SU-DHL-6 (cell line): ENCODE measurements around the gene MYCBPAP.

Experiments used
- H2AFZ ChIP-seq: fragments of 200-600 bp; sonication (generic); 2 replicates; pipeline ENCODE4 v1.6.1; 2014; ENCODE audit warnings: low read depth, mild to moderate bottlenecking, moderate library complexity, mixed read lengths, antibody characterized with exemption, low read length; ENCODE audit not compliant: severe bottlenecking
- H3F3A ChIP-seq: fragments of 200-600 bp; shearing (Covaris generic); 2 replicates; pipeline ENCODE4 v1.6.0; 2016; ENCODE audit warnings: antibody characterized with exemption, mild to moderate bottlenecking; ENCODE audit not compliant: insufficient read depth
- H3K27ac ChIP-seq: fragments of 200-600 bp; sonication (generic); 2 replicates; pipeline ENCODE4 v1.5.1; 2016; ENCODE audit warnings: low read depth, mild to moderate bottlenecking, low read length, moderate library complexity, mixed read lengths
- H3K27me3 ChIP-seq: fragments of 200-600 bp; sonication (generic), shearing (Covaris generic); 2 replicates; pipeline ENCODE4 v1.6.0; 2014; ENCODE audit warnings: mild to moderate bottlenecking, low read length
- H3K36me3 ChIP-seq: fragments of 200-600 bp; sonication (generic); 2 replicates; pipeline ENCODE4 v1.6.1; 2014; ENCODE audit warnings: mild to moderate bottlenecking, low read length, mixed read lengths
- H3K4me2 ChIP-seq: fragments of 300-600, 200-600 bp; shearing (Covaris generic), sonication (generic); 2 replicates; pipeline ENCODE4 v1.6.0; 2014; ENCODE audit warnings: low read length, low read depth, mild to moderate bottlenecking; ENCODE audit not compliant: poor library complexity, severe bottlenecking
- H3K4me3 ChIP-seq: fragments of 200-600 bp; sonication (generic); 2 replicates; pipeline ENCODE4 v1.5.1; 2014; ENCODE audit warnings: antibody characterized with exemption, low read length, mild to moderate bottlenecking, mixed read lengths; ENCODE audit not compliant: insufficient read depth, poor library complexity, severe bottlenecking
- H3K79me2 ChIP-seq: fragments of 200-600 bp; sonication (generic); 2 replicates; pipeline ENCODE4 v1.6.1; 2014; ENCODE audit warnings: mild to moderate bottlenecking, low read length, moderate library complexity; ENCODE audit not compliant: insufficient read depth
- H3K9ac ChIP-seq: fragments of 200-600 bp; sonication (generic); 2 replicates; pipeline ENCODE4 v1.7.0; 2014; ENCODE audit warnings: mild to moderate bottlenecking, low read length
- H3K9me2 ChIP-seq: fragments of 200-600 bp; sonication (generic); replicated peaks from 2 replicates; pipeline ENCODE4 v1.6.1; 2014; ENCODE audit warnings: low read length; ENCODE audit not compliant: insufficient read depth
- H3K9me3 ChIP-seq: fragments of 200-600 bp; sonication (generic); 2 replicates; pipeline ENCODE4 v1.6.1; 2014; ENCODE audit warnings: low read length, mixed read lengths; ENCODE audit not compliant: insufficient read depth
- H4K20me1 ChIP-seq: fragments of 200-600 bp; sonication (generic); 2 replicates; pipeline ENCODE4 v1.6.1; 2014; ENCODE audit warnings: low read depth, mild to moderate bottlenecking, antibody characterized with exemption, low read length, moderate library complexity, mixed read lengths
- EZH2phosphoT487 ChIP-seq: fragments of 200-600 bp; sonication (generic), shearing (Covaris generic); conservative IDR thresholded peaks from 2 replicates; pipeline ENCODE4 v1.6.1; 2018; ENCODE audit warnings: mild to moderate bottlenecking, antibody characterized with exemption, low read length, moderate library complexity, mixed read lengths
- TF ChIP-seq, protein P1 (sequence below): fragments of 200-600 bp; sonication (generic); IDR thresholded peaks from one replicate; pipeline ENCODE4 v1.5.1; 2017; ENCODE audit warnings: antibody characterized with exemption, mild to moderate bottlenecking, low read length, moderate library complexity; ENCODE audit not compliant: insufficient read depth, poor library complexity, severe bottlenecking

MYCBPAP gene

DNA sequence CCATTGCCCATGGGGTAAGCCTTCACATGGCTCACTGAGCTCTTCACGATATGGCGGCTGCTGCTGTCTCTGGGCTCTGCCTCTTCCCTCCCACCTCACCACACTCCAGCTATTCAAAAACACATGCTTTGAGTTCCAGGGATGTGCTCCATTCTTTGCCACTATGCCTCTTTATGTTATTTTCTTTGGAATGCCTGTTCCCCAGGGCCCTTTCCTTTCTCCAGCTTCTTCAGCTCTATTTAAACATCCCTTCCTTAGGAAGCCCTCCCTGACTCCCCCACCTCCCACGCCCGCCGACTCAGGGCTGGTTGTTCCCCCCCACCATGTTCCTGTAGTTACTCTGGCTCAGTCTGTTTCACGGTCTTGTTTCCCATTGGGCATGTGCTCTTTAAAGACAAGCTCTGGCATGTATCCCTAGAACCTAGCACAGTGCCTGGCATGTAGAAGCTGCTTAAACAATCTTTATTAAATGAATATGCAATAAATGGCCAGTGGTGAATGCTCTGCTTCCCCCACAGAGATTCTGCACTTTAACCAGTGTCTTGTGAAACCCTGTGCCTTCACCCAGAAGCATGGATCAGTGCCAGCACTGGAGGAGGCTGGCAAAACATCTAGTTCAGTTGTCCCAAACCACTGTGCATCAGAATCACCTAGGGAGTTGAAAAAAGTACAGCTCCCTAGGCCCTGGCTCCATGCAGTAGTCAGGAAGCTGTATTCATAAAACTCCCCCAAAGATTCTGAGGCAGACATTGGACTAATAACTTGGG lies 6.9 kb downstream of the MYCBPAP start:
- Histone ChIP-seq H3K27ac (no peak overlapping the region), H3F3A (no peaks in the 10 kb centered on the region), H3K79me2 (no peaks in the 10 kb centered on the region), H3K9ac (no peak overlapping the region), H3K4me3 (no peak overlapping the region), H3K4me2 (no peak overlapping the region), H4K20me1 (no peaks in the 10 kb centered on the region), H2AFZ (no peak overlapping the region), H3K36me3 (no peaks in the 10 kb centered on the region), H3K27me3 (no peaks in the 10 kb centered on the region), H3K9me3 (no peaks in the 10 kb centered on the region), H3K9me2 (no peaks in the 10 kb centered on the region)
- TF ChIP-seq, protein P1, sequence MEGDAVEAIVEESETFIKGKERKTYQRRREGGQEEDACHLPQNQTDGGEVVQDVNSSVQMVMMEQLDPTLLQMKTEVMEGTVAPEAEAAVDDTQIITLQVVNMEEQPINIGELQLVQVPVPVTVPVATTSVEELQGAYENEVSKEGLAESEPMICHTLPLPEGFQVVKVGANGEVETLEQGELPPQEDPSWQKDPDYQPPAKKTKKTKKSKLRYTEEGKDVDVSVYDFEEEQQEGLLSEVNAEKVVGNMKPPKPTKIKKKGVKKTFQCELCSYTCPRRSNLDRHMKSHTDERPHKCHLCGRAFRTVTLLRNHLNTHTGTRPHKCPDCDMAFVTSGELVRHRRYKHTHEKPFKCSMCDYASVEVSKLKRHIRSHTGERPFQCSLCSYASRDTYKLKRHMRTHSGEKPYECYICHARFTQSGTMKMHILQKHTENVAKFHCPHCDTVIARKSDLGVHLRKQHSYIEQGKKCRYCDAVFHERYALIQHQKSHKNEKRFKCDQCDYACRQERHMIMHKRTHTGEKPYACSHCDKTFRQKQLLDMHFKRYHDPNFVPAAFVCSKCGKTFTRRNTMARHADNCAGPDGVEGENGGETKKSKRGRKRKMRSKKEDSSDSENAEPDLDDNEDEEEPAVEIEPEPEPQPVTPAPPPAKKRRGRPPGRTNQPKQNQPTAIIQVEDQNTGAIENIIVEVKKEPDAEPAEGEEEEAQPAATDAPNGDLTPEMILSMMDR, result no peak
- TF ChIP-seq EZH2phosphoT487, result no peak

DNA sequence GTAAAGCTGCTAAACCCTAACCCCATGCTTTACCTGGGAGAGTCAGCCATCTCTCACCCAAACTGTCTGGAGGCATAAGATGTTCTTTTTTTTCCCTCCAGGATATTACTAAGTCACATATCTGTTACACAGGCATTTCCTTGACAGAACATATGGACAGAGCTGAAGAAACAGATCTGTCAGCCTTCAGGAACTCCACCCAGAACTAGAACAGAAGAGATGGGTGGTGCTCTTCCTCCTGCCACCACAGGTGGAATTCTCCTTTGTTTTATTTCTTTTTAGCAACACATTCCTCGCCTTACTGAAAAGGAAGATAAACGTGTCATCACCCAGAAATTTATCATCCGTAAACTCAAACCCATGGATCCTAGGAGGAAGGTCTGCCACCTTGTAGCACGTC lies 8.8 kb downstream of the MYCBPAP start:
- Histone ChIP-seq H3K4me2 (no peak overlapping the region), H3K9me3 (no peaks in the 10 kb centered on the region), H3K79me2 (no peaks in the 10 kb centered on the region), H3K9ac (no peak overlapping the region), H4K20me1 (no peaks in the 10 kb centered on the region), H3K9me2 (no peaks in the 10 kb centered on the region), H3K27ac (no peak overlapping the region), H3K4me3 (no peak overlapping the region), H3K36me3 (no peaks in the 10 kb centered on the region), H2AFZ (no peak overlapping the region), H3K27me3 (no peaks in the 10 kb centered on the region), H3F3A (no peaks in the 10 kb centered on the region)
- TF ChIP-seq, protein P1, result no peak
- TF ChIP-seq EZH2phosphoT487, result no peak

DNA sequence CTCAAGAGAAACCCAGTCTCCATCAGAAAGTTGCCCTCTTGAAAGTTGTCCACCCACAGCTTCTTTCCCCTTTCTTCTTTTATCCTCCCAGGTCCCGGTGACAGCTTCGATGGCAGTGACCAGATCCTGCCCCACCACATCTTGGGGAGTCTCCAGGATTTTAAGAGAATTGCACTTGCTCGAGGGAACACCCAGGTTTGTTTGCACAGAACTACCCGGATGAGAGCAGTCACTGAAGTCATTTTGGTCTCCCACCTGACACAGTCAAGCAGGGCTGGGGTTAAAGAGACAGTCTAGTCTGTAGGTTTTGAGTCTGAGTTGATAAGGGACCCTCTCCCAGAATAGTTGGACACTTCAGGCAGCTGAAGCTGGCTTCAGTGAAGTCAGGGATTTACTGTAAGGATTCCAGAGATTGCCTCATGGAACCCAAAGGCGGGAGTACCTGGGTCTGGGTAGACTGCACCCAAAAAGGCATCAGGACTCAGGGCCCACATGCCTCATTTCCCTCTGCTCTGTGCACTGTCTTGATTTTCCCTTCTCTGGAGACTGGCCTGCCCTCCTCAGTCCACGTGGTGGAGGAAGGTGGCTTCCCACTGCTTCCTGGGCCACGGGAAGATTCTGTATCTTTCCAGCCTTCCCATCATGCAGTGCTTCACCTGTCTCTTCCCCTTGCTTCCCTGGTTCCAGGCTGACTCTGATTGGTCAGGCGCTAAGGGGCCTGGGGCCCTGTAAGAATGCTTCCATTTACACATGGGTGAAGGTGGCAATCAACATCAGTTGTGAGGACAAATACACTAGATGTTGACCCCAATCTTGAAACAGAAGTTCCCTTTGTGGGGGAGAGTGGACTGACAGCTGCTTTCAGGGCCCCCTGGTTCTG lies 9.5 kb downstream of the MYCBPAP start:
- H3K9me2 ChIP-seq, result no peaks in the 10 kb centered on the region
- H3K9ac ChIP-seq, result no peak overlapping the region
- H3K79me2 ChIP-seq, result no peaks in the 10 kb centered on the region
- TF ChIP-seq EZH2phosphoT487, result no peak
- TF ChIP-seq, protein P1, result no peak
- H3K36me3 ChIP-seq, result no peaks in the 10 kb centered on the region
- H4K20me1 ChIP-seq, result no peaks in the 10 kb centered on the region
- no peaks in the 10 kb centered on the region for H3K9me3 ChIP-seq
- H2AFZ ChIP-seq, result no peak overlapping the region
- H3K4me2 ChIP-seq, result no peak overlapping the region
- H3K27ac ChIP-seq, result no peak overlapping the region
- H3F3A ChIP-seq, result no peaks in the 10 kb centered on the region
- H3K4me3 ChIP-seq, result no peak overlapping the region
- H3K27me3 ChIP-seq, result no peaks in the 10 kb centered on the region
